Stimulated activated CD4-positive, alpha-beta T cell treated with anti-CD3 and anti-CD28 coated beads, Interleukin-4, amount 100 ng/mL, for 24 hours (primary cell): ENCODE data around the gene GSK3B.

Experiments
- DNase-seq: peaks from one replicate; pipeline ENCODE4 v3.0.0-alpha.2; 2020

The GSK3B gene

DNA sequence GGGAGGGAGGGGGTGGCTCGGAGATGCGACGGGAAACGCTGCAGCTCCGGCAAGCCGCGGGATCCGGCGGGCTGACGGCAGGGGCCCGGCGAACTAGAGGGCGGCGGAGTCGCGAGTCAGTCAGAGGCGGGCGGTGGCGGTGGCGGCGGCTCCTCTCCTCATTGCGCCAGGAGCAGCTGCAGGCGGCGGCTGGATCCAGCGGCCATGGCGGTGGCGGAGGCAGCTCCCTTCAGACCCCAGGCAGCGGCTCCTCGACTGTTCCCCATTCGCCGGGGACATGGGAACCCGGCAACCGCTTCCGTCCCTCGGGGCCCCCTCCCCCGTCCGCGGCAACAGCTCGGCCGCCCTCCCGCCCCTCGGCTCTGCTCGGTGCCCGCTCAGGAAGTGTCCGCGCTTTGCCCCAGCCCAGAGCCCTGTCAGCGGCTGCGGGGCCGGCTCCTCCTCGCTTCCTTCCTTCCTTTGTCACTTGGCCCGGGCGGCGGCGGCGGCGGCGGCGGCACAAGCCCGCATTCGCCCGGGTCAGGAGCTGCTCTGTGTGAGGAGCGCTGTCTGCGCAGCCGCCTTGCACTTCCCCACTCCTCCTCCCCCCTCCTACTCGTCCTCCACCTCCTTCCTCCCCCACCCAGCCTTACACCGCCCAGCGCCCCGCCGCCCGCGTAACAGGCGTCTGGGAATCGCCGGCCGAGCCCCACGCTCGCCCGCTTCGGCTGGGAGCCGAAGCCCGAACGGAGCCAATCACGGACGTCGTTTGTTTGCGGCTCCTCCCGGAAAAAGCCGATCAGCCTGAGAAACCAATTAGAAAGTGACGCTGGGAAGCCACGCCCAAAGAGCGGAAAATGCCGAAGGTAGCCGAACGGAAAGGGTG, at the start of gene GSK3B:
GSK3B (minus strand) TSS at position 537 of the 865 bp plus-strand sequence. CDS start 1,013 bp downstream, outside the sequence.
- peak; percentile 74 for DNase-seq

DNA sequence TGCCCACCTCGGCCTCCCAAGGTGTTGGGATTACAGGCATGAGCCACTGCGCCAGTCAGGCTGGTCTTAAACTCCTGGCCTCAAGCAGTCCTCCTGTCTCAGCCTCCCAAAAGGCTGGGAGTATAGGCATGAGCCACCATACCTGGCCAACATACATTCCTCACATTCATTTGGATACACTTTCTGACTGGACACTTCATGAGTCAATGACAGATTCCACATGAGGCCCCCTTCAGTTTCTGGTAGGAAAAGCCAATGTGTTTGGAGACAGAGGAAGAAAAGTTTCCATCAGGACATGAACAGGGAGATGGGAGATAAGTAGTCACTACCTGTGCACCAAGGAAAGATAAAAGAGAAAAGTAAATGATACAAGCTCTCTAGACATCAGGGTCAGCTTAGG, 49.4 kb upstream of the GSK3B start:
- no peak for DNase-seq

DNA sequence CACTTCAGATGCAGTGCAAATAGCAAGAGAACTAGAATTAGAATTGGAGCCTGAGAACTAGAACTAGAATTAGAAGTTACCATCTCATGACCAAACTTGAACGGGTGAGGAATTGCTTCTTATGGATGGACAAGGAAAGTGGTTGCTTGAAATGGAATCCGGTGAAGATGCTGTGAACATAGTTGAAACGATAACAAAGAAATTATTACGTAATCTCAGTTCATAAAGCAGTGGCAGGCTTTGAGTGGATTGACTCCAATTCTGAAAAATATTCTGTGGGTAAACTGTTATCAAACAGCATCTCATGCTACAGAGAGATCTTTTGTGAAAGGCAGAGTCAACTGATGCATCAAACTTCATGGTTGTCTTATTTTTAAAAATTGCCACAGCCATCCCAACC, 48.0 kb upstream of the GSK3B start:
- no peak for DNase-seq

DNA sequence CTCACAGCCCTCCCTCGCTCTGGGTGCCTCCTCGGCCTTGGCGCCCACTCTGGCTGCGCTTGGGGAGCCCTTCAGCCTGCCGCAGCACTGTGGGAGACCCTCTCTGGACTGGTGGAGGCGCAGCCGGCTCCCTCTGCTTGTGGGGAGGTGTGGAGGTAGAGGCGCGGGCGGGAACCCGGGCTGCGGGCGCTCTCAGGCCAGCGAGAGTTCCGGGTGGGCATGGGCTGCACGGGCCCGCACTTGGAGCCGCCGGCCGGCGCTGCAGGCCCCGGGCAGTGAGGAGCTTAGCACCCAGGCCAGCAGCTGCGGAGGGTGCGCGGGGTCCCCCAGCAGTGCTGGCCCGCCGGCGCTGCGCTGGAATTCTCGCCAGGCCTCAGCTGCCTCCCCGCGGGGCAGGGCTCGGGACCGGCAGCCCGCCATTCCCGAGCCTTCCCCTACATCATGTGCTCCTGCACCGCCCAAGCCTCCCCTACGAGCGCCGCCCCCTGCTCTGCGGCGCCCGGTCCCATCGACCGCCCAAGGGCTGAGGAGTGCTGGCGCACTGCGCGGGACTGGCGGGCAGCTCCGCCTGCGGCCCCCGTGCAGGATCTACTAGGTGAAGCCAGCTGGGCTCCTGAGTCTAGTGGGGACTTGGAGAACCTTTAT, 46.0 kb upstream of the GSK3B start:
- DNase-seq, result no peak

DNA sequence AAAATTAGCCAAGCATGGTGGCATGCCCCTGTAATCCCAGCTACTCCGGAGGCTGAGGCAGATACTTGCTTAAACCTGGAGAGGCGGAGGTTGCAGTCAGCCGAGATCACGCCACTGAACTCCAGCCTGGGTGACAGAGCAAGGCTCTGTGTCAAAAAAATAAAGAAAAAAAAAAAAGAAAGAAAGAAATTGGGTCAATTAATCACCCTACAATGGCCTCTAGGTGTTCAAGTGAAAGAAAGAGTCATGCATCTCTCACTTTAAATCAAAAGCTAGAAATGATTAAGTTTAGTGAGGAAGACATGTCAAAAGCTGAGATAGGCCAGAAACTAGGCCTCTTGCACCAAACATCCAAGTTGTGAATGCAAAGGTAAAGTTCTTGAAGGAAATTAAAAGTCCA, 44.9 kb upstream of the GSK3B start:
- DNase-seq, result no peak

DNA sequence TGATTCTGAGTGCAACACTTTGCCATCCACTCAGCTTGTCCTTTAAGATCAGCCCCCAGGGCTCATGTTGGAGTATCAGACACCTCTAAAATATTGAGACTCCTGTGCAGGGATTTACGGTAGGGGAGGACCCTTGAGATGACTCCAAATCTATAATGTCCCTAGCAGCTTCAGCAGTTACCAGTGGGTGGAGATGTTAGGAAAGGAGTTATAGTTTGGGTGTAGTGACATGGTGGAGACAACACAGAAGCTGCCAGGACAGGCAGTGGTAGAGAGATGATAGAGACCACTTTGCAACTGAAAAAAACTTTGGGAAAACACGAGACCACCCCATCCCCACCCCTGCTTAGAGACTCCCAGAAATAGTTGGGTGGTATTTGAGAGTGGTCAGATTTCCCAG, 43.3 kb upstream of the GSK3B start:
- DNase-seq, result no peak

DNA sequence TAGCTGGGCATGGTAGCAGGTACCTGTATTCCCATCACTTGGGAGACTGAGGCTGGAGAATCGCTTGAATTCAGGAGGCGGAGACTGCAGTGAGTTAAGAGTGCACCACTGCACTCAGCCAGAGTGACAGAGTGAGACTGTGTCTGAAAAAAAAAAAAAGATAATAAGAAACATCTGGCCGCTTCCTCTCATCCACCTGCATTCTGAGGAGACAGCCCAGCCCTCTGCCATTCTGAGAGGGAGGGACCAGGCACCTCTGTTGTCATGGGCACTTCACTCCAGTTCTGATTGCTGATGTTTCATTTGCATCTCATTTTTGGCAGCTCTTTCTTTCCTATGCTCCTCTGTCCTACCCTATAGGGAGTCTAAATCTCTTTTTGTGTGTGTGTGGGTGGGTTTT, 36.4 kb upstream of the GSK3B start:
- DNase-seq, result no peak

DNA sequence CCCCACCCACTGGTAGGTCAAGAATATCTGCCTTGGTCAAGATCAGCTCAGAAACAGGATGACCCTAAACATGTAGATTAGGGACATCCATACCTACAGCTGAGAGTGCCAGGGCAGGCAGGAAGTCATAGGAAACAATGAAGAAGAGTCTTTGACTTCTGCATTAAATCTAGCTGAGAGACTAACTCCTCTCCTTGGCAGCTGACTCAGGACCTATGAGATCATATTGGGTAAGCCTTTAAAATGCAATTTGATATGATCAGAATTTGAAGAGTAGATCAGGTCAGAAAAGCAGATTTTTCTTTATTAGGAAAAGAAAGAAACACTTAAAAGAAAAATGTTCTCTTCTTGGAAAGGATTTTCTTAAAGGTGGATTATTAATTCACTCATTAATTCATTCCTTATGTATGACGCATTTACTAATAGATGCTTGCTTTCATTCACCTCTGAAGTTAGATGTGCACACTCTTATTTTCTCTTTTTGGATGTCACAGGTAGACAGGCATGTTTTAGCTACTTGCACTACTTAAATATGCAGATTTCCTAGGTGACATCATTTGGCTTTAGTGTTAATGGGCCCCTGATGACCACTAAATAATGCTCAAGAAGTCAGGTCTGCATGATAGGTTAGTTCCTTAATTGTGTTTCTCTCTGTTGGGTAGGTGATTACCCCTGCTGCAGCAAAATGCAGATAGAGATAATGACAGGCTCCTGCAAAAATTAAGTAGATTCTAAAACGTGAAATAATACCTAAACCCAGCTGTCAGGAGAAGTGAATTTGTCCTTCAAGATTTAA, 35.7 kb upstream of the GSK3B start:
- DNase-seq, result no peak

DNA sequence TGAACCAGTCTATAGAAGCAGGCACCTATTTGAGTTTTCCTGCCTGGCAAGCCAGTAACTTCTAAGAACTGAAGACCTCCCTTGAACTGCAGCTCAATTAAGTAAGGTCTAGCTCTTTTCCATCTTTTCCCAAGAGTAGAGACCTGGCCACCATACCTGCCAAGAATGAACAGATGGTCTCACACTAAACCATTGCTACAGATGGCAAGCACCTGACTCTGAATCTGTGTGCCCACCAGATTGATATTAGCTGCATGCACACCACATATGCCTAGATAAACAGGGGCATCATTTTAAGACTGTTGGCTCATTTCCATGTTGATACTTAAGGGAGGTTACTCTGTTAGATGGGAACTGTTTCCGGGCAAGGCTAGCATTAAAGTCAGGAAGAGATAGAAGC, 34.8 kb upstream of the GSK3B start:
- DNase-seq, result no peak

DNA sequence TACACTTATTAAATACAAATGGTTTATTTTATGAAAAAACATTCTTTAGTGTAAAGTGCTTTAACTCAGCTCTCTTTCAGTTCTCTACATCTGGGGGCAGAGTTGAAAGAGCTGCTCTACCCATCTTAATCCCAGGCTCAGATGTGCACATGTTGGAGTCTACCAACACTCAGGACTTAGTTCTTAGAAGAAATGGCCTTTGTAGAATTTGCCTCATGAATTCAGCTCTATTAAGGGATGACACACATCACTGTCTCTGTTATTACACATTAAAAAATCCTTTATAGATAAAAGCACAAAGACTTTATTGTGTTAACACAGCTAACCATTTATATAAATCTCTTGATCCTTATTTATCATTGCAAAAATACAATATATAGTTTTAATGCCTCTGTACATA, 31.7 kb upstream of the GSK3B start:
- DNase-seq, result no peak

DNA sequence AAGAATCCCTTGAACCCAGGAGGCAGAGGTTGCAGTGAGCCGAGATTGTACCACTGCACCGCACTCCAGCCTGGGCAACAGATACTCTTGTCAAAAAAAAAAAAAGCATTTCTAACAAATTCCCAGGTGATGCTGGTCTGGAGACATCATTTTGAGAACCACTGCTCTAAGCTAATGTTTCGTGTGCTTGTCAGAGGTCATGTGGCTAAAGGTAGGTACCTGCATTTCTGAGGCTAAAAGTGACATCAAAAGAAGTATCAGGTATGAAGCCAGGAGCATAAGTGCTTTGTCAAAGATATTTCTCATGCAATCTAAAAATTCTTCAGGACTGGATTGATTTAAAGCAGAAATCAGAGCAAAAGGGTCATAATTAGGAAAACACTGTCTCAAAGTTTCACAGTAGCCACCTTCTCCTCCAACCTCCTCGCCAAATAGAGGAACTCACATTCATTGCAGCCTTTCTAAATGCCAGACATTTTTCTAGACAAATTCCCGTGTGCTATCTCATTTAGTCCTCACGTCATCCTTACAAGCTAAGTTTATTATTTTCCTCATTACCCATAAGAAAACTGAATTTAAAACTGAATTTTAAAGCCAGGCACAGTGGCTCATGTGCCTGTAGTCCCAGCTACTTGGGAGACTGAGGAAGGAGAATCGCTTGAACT, 25.7 kb upstream of the GSK3B start:
- DNase-seq, result no peak

DNA sequence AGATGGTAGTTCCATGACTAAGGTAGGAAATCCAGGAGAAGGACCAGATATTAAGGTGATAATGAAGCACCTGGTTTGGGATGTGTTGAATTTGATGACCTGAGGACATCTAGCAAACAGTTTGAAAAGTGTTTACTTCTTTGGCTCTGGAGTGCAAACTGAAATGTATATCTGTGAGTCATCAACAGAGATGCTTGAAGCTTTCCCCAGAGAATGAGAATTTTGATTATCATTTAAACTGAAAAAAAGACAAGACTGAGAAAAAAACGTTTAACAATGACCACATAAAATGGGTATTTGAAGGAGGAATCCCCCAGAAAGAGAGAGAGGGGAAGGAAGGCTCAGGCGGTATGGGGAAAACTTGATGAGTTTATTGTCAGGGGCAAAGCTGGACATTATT, 20.7 kb upstream of the GSK3B start:
- DNase-seq, result no peak

DNA sequence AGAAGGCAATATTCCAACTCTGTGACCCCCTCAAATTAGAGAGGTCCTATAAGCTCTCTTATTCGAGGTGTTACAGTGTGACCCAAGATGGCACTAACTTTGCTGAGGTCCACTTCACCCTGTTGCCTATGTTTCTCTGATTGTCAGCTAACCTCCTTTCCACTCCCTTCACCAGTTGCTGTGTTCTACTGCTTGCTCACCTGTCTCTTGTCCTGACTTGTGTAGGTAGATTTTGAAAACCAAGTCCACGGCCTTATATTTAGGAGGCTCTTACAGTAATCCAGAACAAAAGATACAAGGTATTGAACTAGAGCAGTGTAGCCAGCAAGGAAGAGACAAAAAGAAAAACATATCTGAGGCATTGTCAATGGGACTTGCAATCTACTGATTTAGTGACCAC, 20.1 kb upstream of the GSK3B start:
- DNase-seq, result no peak

DNA sequence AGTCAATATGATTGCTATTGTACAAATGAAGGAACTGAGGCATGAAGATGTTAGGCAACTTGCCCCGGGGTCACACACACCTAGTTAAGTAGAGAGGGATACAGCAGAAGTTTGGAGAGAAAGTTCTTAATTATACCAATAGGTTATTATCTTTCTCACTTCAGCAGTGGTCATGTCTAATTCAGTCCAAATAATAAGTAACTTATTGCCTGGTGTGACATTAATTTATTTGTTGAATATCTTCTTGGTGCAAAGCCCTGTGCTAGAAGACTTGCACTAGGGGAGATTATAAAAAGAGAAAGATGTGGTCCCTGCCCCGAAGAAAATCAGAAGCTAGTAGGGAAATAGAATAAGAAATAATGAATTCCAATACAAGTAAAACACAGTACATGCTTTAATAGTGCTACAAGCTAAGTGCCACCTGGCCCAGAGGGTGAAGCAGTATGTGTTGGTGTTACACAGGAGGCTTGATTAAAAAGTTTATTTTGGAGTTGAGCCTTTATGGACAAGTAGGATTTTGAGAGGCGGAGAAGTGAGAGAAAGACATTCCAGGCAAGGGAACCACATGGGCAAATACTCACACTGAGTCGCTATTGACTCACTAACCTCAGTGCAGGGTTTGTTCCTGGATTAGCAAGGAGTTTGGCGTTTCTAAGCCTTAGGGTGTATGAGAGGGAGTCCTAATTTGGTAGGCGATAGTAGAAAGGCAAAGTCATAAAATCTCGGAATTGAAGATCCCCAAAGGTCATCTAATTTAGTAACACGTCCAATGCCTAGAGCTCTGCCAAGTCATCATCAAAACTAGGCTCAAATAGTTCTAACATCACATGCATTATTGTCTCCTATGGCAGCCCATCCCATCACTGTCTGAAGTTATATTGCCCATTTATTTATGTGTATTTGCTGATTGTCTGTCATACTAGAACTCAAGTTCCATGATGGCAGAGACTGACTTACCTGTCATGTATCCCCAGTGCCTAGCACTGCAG, 19.2 kb upstream of the GSK3B start:
- DNase-seq, result no peak

DNA sequence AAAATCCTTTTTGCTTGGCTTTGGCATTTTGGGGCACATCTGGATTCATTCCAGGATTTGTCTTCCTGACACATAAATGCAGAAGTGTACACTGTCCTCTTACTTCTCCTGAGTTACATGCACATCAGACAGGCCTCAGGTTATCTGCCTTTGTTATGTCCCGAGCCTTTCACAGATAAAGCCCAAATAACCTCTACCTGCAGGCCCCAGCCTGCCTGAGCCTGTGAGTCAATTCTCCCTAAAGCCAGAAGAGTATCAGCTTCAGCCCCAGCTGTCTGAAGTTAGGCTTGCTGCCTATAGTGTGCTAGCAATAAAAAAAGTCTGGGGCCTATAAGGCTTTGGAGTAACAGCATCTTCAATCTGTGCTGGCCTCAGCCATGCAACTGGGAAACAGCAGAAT, 17.7 kb upstream of the GSK3B start:
- no peak for DNase-seq

DNA sequence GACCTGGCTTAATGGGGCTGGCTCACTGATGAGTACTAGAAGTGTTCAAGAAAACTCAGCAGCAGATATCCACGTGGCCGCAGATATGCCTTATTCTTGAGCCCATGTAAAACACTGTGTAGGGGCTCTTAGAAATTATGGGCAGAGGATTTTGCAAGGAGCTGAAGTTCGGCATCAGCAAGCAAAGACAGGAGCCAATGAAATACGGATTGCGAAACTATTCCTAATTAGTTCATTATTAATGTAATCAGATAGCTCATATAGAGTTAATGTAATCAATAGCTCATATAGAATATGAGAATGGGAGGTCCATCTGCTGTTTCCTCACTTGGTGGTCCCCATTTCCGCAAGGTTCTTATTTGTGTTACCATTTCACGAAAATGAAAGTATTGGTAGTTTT, 9.0 kb upstream of the GSK3B start:
- DNase-seq, result no peak

DNA sequence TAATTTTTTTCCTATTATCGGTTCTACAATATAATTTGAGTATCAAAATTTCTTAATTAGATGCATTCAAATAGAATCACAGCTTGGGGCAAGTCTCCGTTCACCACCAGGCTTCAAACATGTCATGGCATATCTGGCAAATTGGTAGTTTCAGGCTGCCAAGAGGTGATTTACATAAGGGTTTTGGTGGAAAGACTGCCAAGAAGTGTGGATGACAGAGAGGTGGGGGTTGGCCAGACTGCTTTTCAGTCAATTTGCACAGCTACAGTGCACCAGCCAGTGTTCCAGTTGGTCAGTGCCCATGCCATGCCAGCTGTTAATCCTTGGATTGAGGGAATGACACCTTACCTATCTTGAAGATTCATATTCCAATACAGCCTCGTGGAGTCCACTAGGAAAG, 8.4 kb upstream of the GSK3B start:
- no peak for DNase-seq

DNA sequence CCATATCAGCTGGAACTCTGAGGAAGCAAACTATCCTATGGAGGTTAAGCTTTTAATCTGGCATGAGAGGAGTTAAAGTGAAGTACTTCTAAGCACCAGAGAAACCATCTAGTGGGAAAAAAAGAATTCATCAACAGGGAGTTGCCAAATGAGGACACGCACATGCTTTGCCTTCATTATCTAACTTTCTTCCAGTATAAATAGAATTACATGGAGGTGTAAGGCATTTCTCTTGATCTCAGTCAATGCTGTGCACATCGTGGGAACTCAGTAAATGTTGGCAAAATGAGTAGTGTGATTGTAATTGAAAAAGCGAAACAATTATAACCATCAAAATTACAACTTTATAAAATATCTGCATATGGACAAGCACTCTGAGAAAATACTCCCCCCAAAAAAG, 8.0 kb upstream of the GSK3B start:
- no peak for DNase-seq

DNA sequence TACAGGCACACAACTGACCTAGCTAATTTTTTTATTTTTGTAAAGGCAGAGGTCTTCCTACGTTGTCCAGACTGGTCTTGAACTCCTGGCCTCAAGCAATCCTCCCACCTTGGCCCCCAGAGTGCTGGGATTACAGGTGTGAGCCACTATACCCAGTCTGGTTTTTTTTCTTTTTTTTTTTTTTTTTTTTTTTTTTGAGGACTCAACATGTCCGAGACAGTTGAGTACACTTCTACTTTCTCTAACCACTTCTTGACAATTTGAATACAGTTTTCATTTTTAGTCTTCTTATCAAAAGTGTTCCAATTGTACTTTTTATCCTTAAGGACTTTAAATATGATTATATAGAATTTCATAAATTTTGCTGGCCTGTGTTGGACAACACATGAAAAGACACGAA, 7.4 kb upstream of the GSK3B start:
- no peak for DNase-seq

DNA sequence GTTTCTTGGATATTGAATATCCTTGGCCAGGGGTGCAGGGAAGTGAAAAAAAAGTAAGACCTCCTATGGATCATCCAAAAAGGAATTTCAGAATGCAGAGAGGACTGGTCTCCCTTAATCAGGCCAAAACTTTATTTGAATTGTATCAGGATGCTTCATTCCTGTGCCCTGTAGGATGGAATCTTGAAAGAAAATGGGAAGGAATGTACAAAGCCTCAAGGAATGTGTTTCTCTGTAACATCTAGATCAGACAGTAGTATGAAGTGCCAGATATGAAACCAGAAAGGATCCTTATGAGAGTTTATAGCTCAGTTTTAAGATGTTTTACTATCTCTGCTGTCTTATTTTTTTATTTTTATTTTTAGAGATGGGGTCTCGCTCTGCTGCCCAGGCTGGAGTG, 6.5 kb upstream of the GSK3B start:
- DNase-seq, result no peak

DNA sequence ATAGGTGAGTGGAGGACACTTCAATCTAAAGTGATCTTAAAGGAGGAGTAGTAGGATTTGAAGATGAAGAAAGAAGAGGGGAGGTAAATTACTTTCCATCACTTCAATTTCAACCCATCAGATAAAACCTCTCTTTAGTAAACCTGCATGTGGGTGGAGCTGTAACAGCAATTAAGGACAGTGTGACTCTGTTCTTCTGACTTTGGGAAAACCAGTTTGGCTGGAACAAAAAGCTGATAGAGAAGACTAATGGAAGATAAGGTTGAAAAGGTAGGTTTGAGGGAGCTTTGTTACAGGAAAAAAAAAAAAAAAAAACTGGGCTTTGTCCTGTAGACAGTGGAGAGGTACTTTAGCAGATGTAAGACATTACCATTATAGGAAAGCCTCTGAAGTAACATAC, 4.5 kb upstream of the GSK3B start:
- DNase-seq, result no peak

DNA sequence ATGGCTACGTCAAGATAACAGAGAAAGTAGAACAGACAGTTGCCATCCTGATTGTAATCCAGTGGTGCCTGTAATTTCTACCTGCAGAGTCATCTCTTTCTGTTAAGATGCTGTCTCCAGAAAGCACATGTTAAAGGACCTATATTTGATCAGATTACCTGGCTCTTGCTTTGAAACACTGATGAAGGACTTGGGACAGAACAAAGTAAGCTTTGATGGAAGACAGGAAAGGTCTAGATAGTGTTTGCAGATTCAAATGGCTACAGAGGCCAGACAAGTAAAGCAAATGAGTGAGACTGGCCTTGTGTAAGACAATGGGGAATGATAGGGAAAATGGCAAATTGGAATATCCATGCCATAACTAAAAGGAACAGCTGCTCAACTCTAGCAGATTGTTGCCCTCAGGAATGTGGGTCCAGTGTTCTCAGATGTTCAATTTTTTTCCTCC, 1.8 kb upstream of the GSK3B start:
- no peak for DNase-seq
